Stimulated activated CD8-positive, alpha-beta memory T cell treated with anti-CD3 and anti-CD28 coated beads, Interleukin-12 subunit alpha, Interleukin-12 subunit beta, amount 100 ng/mL, for 24 hours (primary cell): ENCODE measurements around the gene PTPRA.
"Not testable (repeated sequence)": the region's sequence is repeated elsewhere in the genome, so short reads cannot be mapped to it uniquely, and the experiment has no call there.

ENCODE experiments used
- DNase-seq: peaks from one replicate; pipeline ENCODE4 v3.0.0-alpha.2; 2020; ENCODE audit errors: extremely low read depth

The PTPRA gene

DNA sequence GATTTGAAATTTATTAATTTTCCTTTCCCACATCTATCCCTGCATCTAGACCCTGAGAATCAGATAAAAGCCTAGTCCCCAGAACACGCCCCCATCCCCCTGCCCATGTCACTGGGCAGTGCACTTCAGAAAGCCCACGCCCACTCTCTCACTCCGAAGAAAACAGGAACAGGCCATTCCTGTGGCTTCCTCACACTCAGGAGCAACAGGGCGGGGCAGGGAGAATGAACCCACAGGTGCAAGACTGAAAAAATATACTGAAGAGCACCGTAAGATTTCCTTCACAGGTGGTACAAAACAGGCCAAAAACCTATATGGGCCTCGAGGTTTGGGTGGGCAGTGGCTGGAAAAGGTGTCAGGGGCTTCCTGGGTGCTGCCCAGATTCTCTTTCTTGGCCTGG lies 201.5 kb downstream of the PTPRA start:
- DNase-seq, result no peak

DNA sequence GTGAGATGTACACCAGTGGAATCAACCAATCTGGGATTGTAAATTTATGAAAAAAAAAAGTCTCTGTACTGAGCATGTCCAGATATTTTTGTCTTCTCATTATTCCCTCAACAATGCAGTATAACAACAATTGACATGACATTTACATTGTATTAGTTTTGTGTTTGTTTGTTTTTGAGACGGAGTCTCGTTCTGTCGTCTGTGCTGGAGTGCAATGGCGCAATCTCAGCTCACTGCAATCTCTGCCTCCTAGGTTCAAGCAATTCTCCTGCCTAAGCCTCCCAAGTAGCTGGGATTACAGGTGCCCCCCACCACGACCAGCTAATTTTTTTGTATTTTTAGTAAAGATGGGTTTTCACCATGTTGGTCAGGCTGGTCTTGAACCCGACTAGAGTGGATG lies 202.0 kb downstream of the PTPRA start:
- DNase-seq, result not testable (repeated sequence)

DNA sequence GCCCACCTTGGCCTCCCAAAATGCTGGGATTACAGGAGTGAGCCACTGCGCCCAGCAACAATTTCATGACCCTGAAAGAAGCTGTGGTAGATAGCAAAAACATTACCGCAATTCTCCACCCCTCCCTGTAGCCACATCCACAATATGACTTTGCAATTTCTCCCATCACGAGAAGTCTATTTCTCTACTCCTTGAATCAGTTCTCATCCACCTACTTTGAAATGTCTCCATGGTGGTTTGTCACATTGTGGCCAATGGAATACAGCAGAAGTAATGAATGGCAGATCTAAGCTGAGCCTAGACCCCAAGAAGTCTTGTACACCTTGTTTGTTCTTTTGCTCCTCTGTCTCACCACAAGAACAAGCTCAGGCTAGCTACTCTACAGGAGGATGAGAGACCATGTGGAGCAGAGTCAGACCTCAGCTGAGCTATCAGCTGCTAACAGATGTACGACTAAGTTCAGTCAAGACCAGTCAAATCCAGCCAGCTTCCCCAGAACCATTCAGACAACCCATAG lies 204.4 kb downstream of the PTPRA start:
- DNase-seq, result no peak

DNA sequence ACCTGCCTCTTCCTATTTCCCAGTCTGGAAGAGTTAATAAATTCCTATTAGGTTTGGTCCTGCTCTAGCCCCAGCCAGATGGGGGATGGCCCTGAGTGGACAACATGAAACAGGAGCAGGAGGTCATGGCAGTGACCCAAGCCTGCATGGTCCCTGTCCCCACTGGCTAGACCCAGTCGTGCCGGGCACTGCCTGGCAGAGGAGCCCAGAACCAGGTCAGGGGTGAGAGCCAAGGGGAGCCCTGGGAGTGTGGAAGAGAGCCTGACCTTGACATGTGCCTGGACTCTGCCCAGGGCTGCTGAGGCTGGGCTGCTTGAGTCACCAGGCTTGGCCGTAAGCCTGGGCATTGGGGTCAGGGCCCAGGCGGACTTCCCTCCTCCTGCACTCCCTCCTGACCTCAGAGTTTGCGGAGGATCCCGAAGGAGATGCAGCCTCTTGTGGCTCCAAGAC lies 207.7 kb downstream of the PTPRA start:
- no peak for DNase-seq

DNA sequence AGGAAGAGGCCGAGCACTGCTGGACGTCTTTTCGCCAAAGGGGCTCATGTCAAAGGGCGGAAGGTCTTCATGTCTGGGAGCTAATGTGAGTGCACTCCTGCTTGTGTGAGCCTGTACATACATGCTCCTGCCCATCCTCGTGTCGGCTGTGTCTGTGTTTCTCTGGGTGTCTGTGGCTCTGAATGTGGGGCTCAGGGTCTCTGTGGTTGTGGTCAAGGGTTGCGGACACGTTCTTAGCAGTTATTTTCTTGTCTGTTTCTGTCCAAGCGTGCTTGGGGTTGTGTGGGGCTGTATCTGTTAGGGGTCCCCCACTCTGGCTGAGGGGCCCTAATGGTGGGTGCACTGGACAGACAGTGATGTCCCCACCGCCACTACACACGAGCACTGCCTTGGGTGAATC lies 208.4 kb downstream of the PTPRA start:
- DNase-seq, result no peak

DNA sequence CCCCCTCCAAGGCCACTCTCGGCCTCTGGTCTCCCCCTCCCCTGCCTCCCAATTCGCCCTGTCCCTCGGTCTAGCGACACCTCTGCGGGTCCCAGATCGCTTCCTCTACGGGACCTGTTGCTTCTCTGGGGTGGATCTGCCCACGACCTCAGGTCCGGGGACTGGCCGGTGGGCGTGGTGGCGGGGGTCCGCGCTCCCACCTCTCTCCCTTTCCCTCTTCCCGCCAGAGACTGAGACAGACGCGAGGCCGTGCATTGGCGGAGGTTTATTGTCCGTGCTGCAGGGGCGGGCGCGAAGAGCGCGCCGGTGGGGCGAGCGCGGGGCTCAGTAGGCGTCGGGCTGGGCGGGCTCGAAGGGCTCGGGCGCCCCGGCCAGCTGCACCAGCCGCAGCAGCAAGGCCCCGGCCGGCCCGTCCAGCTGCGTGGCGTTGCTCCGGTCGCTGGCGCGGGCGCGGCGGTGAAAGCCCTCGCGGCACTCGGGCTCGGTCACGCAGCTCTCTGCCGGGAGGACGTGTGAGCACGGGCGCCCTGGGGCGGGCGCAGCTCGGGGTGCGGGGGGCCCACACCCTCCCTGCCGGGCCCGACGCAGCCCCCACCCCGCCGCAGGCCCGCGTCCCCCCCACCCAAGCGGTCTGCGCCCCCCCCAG lies 209.1 kb downstream of the PTPRA start:
- no peak for DNase-seq

DNA sequence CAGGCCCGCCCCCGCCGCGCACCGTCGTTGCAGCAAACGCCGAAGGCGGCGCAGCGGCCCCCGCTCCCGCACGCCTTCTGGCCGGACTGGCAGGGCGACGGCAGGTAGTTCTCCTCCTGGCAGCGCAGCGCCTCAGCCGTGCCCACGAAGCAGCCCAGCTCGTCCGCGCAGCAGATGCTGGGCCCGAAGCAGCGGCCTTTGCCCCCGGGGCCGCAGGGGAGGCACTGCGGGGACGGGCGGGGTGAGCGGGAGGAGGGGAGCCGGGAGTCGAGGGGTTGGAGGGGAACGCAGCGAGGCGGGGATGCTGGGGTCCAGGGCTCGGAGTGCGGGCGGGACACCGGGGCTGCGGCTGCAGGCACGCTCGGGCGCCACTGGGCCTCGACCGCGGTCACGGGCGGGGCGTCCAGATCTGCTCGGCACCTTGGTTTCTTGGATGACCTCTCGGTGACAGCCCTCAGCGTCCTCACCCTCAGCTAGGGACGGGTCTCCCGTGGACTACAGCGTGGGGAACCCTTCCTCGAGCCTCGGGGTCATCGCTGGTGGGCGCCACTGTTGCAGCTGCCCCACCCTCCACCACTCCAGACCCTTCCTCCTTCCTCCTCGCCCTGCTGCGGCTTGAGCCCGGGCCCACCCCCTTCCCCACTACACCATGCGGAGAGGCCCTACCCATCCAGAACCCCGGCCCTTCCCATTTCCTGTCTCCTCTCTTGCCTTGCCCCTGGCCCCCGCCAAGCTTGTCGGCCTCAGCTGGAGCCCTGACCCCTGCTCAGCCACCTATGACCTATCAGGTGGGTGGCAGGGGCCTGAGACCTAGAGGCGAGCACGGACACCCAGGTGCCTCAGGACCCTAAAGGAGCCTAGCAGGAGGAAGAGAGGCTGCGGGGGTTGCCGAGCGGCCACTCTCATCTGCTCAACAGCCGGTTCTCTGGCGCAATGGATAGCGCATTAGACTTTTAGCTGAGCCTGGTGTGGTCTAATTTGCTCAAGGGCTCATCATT lies 210.0 kb downstream of the PTPRA start:
- no peak for DNase-seq

DNA sequence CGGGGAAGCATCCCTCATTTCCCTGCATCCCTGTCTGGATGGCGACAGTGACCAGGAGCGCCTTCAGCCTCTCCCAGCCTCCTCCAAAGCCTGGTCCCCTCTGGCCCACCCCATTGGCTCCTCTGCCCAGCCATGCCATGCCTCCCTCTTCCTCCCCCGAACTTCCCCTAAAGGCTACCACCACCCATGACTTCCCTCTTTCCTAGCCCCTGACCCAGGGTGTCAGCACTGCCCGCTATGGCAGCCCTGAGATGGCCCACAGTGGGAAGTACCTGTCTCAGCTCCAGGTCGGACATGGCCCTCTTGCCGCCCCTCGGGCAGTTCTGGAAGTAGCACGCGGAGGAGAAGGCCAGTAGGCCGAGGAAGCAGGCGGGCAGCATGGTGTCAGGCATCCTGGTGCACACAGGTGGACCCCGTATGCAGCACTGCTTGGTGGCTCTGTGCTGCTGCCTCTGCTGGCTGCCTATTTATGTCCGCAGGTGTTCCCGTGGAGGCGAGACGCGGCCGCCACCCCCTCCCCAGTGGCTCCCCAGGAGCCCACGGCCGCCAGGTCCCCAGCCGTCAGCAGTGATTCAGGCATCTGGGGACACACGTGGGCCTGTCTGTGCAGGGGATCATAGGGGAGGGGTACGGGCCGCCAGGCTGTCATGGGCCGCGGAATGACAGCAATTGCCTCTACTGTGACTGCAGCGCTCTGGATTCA lies 211.2 kb downstream of the PTPRA start, which contains the start of gene AVP:
TSS of gene AVP (minus strand) at position 442 of the 703 bp plus-strand sequence. CDS start at position 392, 50 bp downstream.
- DNase-seq, result no peak

DNA sequence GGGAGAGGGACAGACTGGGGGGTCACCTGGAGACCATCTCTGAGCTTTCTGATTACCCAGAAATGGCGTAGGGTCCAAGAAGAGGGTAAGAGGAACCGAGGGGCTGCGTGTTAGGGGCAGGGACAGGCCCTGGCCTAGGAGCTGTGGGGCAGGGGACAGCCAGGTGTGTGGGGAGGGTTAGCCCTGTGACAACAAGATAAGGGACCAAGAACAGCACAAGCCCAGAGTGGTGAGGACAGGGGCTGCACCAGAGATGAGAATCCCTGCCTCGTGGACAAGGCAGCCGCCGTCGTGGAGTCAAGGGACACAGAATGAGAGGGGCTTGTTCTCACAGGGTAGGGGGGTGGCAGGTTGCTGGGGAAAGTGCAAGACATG lies 211.7 kb downstream of the PTPRA start:
- DNase-seq, result no peak

DNA sequence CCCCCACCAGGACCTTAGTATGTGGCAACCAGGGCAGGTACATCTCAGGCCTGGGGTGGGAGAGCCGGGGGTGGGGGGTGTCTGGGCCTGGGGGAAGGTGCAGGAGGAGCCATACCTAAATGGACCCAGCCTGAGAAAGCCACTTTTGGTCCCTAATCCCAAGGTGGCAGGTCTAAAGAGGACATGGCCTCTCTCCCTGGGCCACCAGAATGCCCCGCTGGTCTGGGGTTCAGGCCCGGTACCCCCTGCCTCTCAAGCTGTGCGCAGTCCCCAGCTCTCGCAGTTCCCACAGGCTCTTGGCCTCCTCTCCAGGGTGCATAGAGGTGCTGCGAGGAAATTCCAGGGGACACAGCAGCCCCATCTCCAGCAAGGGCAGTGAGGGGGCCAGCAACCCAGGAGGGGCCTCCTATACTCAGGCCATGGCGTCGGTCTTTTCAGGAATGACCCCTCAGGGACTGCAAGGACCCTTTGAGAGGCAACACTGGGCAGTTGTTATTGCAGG lies 212.3 kb downstream of the PTPRA start:
- no peak for DNase-seq

DNA sequence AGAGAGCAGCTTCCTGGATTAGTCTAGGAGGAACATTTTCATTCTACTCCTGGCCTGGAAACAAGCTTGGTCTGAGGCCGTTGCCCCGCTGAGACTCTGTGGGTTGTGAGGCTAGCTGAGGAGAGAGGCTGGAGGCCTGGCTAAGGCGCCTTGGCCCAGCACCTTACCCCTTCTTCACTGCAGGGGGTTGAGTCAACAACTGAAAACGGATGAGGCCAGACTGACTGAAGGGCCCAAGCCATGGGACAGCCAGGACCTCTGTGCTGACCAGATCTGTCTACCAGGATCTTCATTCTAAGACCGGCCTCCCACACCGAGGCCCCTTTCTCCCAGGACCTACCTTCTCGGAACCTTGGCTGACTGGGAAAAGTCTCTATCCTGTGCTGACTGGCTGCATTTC lies 214.8 kb downstream of the PTPRA start:
- DNase-seq, result no peak
